ENCODE data around the gene SLC25A25.
"Not testable (repeated sequence)": the region's sequence is repeated elsewhere in the genome, so short reads cannot be mapped to it uniquely, and the experiment has no call there.

Gene SLC25A25

GRCh38 chr9:128127990-128128835 is 60.2 kb downstream of the SLC25A25 start:
- DNase-seq: peak; percentile 89

GRCh38 chr9:128128836-128129590 is 61.0 kb downstream of the SLC25A25 start:
- no peak for DNase-seq

DNA sequence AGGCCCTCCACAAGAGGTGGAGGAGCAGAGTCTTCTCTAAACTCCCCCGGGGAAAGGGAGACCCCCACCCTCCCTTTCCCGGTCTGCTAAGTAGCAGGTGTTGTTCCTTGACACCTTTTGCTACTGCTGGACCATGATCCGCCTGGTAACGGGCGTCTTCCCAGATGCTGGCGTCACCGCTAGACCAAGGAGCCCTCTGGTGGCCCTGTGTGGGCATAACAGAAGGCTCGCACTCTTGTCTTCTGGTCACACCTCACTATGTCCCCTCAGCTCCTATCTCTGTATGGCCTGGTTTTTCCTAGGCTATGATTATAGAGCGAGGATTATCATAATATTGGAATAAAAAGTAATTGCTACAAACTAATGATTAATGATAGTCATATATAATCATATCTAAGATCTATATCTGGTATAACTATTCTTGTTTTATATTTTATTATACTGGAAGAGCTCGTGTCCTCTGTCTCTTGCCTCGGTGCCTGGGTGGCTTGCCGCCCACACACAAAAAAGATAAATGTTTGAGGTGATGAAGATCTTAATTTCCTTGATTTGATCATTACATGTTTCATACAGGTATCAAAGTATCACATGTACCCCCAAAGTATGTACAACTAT is 62.1 kb downstream of the SLC25A25 start:
- DNase-seq: peak; percentile 67

- not testable (repeated sequence) for DNase-seq
Measured at GRCh38 chr9:128130651-128131050, 62.6 kb downstream of the SLC25A25 start.

- DNase-seq: not testable (repeated sequence)
Measured at GRCh38 chr9:128131346-128131745, 63.3 kb downstream of the SLC25A25 start.

GRCh38 chr9:128132139-128132538 is 64.1 kb downstream of the SLC25A25 start:
- DNase-seq: not testable (repeated sequence)

- DNase-seq: not testable (repeated sequence)
Measured at GRCh38 chr9:128135561-128135960, 67.5 kb downstream of the SLC25A25 start.

DNA sequence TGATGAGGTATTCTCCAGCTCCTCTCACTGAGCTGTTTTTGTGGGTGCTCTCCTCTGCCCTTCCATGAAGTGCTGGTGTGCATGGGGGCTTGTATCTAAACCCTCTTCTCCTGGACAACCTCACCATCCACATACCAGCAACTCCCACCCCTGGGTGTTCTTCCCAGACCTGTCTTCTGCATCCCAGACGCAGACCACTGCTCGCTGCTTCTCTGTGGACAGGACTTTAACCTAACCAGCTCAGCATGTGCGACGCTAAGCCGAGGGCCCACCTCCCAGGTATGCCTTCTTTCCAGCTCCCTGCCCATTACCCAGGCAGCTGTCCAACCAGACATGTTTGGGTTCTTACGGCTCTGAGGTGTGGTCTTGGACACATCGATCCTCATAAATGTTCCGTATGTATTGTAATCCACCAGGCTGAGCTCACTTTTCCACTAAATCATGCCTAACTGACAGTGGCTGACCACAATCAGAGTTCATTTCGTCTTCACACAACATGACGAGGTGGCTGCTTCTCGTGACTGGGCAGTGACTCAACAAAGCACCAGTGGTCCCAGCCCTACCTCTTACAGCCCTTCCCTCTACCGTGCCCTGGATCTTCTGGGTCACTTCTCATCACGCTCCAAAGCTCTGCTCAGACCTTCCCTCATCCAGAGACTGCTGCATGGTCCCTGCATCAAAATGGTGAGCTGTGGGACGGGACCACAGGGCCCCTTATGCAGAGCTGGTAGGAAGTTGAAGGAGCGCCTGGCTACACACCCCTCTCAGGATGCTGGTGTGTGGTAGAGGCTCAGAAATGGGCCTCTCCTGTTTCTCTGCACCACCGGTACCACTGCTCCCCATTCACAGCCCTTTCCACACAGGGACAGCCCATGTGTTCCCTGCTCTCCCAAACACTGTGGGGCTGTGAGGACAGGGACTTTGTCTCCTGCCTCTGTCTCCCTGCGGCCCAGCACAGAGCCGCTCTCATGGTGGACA is 69.1 kb downstream of the SLC25A25 start:
- DNase-seq: no peak

DNA sequence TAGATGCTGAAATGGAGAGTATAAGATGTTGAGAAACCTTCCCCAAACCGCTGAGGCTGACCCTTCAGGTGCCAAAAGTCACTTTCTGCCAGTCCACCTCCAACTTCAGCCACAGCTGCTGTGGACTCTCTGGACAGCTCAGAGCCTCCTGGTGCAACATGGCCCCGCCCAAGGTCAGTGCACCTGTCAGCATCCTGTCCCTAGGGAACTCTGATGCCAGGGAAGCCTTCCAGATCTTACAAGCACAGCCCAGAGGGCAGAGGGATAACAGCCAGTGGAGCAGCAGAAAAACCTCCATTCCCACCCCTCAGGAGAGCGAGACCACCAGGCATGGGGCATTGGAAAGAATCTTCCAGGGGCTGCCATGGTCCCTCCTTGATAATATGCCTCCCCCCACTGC is 70.0 kb downstream of the SLC25A25 start:
- no peak for DNase-seq

DNA sequence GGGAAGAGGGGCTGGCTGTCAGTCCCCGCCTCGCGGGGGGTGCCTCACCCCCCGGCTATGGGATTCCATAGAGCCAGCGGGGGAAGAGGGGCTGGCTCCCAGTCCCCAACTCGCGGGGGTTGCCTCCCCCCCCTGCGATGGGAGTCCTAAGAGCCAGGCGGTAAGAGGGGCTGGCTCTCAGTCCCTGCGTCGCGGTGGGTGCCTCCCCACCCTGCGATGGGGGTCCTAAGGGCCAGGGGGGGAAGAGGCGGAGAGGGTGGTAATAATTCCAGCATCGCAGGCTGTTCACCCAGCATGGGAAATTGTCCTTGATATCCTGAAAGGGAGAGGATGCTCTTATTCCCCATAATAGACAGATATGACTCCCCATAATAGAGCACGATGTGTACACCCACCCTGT is 71.6 kb downstream of the SLC25A25 start:
- DNase-seq: no peak

DNA sequence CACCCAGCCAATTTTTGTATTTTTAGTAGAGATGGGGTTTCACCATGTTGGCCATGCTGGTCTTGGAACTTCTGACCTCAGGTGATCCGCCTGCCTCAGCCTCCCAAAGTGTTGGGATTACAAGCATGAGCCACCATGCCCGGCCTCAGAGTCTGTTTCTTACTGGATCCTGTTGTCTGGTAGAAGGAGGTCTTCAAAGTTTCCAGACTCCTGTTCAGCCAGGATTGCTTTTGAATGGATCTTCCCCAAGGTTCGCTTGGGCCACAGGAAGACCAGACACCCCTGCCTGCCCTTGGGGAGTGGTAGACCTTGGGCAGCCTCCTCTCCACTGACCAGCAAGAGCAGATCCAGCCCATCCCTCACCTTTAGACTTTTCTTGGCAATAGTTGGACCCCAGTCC is 73.6 kb downstream of the SLC25A25 start:
- DNase-seq: no peak

DNA sequence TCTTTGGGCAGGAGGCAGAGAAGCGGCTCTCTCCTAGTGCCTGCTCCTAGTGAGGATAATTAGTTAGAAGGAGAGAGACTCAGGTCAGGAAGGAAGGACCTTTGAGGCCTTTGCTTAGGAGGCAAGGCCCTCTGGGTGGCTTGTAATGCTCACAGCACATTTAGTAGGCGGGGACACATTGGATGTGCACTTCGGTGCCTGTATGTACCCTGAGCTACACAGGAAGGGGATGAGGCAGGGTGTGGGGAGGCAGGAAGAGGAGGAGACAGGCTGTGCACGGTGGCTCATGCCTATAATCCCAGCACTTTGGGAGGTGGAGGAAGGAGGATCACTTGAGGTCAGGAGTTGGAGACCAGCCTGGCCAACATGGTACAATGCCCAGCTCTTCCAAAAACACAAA is 74.0 kb downstream of the SLC25A25 start:
- no peak for DNase-seq

DNA sequence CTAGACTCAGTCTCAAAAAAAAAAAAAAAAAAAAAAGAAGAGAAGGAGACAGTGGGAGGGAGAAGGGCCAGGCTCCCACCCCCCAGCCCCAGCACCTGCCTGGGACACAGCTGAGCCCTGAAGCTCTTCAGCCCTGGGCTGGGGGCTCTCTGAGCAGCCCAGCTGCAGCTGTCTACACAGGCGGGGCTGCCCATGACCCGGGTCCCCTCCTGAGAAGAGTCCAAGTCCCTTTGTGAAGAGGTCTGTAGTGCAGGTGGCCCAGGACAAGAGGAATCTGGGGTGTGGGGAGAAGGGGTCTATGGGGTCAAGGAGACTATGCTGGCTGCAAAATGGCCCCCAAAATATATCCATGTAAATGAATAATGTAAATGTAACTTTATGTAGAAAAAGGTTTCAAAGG is 74.6 kb downstream of the SLC25A25 start:
- no peak for DNase-seq

DNA sequence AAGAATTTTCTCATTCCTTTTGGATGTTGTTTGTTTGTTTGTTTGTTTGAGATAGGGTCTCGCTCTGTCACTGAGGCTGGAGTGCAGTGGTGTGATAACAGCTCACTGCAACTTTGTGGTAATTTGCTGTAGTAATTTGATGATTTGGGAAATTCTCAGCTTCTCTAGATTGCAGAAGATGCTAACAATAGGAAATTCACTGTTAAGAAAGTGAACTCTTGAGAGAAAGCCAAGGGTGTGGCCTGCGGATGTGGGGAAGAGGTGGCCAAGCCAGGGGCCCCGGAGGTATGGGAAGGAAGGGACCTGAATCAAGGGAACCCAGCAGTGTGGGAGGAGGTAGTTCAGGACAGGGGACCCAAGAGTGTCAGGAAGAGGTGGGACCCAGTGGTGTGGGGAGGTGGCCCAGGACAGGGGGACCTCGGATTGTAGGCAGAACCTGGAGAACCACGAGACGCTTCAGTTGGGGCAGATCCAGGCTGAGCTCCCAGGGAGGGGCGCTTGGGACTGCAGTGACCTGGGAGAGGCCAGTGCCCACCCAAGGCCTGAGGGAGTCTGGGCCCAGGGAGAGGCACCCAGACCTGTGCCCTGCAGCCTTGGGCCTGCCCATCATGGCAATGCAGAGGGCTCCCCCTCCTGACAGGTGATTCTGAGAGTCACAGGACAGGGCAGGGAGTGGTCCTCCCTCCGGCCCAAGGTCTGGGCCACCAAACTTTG is 75.7 kb downstream of the SLC25A25 start:
- no peak for DNase-seq

GRCh38 chr9:128144239-128145181 is 76.5 kb downstream of the SLC25A25 start:
- no peak for DNase-seq

- no peak for DNase-seq
Measured at GRCh38 chr9:128145536-128145935, 77.5 kb downstream of the SLC25A25 start.

- DNase-seq: no peak
Measured at GRCh38 chr9:128145951-128146351, 77.9 kb downstream of the SLC25A25 start.

DNA sequence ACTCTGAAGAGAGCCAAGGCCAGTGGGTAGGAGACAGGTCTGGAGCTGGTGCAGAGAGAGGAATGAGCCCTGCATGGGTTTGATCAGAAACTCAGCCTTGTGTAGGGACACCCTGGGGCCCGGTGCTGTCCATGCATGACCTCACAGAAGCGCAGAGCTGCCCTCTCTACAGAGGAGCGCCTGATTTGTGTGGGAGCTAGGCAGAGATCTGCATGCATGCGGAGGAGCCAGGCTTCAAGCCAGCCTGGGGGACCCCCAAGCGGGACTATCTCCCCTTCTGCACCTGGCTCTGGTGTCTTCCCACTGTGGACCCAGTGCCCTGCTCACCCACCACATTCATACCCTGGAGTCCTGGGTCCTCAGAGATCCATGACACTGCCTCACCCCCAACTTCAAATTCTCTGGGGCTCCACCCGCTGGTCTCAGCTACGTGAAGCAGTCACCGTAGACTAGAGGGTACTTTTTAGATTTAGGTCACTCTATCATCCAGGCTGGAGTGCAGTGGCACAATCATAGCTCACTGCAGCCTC is 78.6 kb downstream of the SLC25A25 start:
- DNase-seq: no peak

- no peak for DNase-seq
Measured at GRCh38 chr9:128148509-128149000, 80.5 kb downstream of the SLC25A25 start.

Measured in activated CD4-positive, alpha-beta T cell treated with anti-CD3 and anti-CD28 coated beads, Interleukin-2, Interleukin-6, amounts not matched to agents 100 ng/mL and 50 ng/mL, durations not matched to agents 16 hours and 8 hours (primary cell).